Uterus (tissue), 2 donors: ENCODE data around the gene ANKRD45.
"Not testable (repeated sequence)": the region's sequence is repeated elsewhere in the genome, so short reads cannot be mapped to it uniquely, and the experiment has no call there.

Experiments used
- POLR2A ChIP-seq, 2 donors: fragments of 450-650 bp; IDR thresholded peaks; one replicate each; pipeline ENCODE4 v1.6.1; 2016; ENCODE audit warnings: antibody characterized with exemption in 2 of 2, mild to moderate bottlenecking in 1 of 2, moderate library complexity in 1 of 2
- TF ChIP-seq, protein P1 (sequence below), 4 experiments: fragments of 200-600 bp in 2 of 4; fragments of 450-650 bp in 2 of 4; sonication (generic) in 2 of 4; IDR thresholded peaks; one replicate each; pipeline ENCODE4 v1.5.1; 2016 to 2019; ENCODE audit warnings: antibody characterized with exemption in 4 of 4, mild to moderate bottlenecking in 2 of 4, moderate library complexity in 1 of 4

DNA sequence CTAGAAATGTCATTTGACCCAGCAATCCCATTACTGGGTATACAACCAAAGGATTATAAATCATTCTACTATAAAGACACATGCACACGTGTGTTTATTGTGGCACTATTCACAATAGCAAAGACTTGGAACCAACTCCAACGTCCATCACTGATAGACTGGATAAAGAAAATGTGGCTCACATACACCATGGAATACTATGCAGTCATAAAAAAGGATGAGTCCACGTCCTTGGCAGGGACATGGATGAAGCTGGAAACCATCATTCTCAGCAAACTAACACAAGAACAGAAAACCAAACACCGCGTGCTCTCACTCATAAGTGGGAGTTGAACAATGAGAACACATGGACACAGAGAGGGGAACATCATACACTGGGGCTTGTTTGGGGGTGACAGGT lies 10.5 kb upstream of the ANKRD45 start:
- TF ChIP-seq, protein P1, sequence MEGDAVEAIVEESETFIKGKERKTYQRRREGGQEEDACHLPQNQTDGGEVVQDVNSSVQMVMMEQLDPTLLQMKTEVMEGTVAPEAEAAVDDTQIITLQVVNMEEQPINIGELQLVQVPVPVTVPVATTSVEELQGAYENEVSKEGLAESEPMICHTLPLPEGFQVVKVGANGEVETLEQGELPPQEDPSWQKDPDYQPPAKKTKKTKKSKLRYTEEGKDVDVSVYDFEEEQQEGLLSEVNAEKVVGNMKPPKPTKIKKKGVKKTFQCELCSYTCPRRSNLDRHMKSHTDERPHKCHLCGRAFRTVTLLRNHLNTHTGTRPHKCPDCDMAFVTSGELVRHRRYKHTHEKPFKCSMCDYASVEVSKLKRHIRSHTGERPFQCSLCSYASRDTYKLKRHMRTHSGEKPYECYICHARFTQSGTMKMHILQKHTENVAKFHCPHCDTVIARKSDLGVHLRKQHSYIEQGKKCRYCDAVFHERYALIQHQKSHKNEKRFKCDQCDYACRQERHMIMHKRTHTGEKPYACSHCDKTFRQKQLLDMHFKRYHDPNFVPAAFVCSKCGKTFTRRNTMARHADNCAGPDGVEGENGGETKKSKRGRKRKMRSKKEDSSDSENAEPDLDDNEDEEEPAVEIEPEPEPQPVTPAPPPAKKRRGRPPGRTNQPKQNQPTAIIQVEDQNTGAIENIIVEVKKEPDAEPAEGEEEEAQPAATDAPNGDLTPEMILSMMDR (IDR thresholded peaks at IDR 0.05) = not testable (repeated sequence)
- TF ChIP-seq POLR2A (IDR thresholded peaks at IDR 0.05) = not testable (repeated sequence)
